Activated effector memory CD4-positive, alpha-beta T cell treated with Interleukin-2 at 50 U/mL for 16 hours (primary cell): ENCODE measurements around the gene FTCD.
"Not testable (repeated sequence)": the region's sequence is repeated elsewhere in the genome, so short reads cannot be mapped to it uniquely, and the experiment has no call there.

Experiments used
- DNase-seq: peaks from one replicate; pipeline ENCODE4 v3.0.0-alpha.2; 2020

FTCD gene

GRCh38 chr21:46109313-46110221 lies 45.8 kb downstream of the FTCD start:
- DNase-seq = no peak

DNA sequence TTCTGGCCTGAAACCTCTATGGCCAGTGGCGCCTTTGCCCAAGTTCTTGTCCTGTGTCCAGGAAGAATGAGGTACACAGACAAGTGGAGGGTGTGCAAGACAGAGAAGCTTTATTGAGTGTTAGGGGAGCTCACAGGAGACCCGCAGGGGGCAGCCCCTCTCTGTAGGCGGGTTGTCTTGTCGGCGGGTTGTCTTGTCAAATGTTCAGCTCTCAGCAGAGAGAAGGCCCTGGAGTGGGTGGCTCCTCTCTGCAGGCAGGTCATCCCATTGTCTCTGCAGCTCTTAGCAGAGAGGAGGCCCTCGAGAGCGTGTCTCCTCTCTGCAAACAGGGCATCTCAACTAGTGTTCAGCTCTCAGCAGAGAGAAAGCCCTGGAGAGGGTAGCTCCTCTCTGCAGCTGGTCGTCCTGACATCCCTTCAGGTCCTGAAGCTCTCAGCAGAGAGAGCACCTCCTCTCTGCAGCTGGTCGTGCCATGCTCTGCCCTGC lies 46.5 kb downstream of the FTCD start:
- no peak for DNase-seq

DNA sequence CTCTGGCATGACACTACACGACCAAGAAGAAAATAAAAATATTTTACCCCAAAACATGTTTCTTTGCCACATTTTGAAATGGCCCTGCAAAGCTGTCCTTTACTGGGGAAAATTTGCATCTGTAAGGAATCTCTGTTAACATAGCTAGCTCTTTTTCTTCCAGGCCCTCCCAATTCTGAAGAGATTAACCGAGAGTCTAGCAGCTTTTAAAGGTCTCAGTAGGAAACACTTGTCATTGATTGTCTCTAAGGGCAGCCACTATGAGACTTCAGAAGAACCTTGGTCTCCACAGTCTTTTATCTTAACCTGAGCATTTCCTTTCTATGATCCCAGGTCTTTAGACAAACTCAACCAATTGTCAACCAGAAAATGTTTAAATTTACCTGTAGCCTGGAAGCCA lies 48.0 kb downstream of the FTCD start:
- DNase-seq = not testable (repeated sequence)

DNA sequence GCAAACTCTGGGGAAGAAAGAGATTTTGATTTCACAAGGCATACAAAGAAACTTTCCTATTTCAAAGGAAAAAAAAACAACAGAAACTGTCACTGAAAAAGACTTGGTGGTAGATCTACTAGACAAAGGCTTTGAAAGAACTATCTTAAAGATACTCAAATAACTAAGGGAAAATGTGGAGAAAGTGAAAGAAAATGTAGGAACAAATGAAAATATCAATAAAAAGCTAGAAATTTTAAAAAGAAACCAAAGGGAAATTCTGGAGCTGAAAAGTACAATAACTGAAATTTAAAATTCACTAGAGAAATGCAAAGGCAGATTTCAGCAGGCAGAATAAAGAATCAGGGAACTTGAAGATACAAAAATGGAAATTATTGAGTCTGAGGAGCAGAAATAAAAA lies 51.3 kb downstream of the FTCD start:
- no peak for DNase-seq

DNA sequence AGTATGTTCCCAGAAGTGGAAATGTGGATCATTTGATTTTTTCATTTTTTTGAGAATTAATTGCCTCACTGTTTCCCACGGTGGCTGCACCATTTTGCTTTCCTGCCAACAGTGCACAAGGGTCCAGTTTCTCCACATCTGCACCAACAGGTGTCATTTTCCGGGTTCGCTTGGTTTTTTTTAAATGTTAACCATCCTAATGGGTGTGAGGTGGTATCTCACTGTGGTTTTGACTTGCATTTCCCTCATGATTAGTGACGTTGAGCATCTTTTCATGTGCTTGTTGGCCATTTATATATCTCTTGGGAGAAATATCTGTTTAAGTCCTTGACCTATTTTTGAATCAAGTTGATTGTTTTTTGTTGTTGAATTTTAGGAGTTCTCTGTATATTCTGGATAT lies 54.5 kb downstream of the FTCD start:
- DNase-seq = no peak

DNA sequence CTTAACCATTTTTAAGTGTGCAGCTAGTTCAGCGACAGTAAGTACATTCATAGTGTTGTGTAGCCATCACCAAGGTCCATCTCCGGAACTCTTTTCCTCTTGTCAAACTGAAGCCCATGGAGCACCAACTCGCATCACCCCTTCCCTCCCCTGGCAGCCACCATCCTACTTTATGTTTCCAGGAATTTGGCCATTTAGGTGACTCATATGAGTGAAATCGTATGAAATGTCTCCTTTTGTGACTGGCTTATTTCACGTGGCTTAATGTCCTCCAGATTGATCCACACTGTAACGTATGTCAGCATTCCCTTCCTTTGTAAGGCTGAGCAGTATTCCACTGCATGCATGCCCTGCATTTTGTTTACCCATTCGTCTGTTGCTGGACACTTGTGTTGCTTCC lies 55.0 kb downstream of the FTCD start:
- DNase-seq = no peak

- DNase-seq = no peak
These were observed 55.4 kb downstream of the FTCD start for GRCh38 chr21:46100020-46100419.

GRCh38 chr21:46099476-46099875 lies 55.9 kb downstream of the FTCD start:
- DNase-seq = no peak

DNA sequence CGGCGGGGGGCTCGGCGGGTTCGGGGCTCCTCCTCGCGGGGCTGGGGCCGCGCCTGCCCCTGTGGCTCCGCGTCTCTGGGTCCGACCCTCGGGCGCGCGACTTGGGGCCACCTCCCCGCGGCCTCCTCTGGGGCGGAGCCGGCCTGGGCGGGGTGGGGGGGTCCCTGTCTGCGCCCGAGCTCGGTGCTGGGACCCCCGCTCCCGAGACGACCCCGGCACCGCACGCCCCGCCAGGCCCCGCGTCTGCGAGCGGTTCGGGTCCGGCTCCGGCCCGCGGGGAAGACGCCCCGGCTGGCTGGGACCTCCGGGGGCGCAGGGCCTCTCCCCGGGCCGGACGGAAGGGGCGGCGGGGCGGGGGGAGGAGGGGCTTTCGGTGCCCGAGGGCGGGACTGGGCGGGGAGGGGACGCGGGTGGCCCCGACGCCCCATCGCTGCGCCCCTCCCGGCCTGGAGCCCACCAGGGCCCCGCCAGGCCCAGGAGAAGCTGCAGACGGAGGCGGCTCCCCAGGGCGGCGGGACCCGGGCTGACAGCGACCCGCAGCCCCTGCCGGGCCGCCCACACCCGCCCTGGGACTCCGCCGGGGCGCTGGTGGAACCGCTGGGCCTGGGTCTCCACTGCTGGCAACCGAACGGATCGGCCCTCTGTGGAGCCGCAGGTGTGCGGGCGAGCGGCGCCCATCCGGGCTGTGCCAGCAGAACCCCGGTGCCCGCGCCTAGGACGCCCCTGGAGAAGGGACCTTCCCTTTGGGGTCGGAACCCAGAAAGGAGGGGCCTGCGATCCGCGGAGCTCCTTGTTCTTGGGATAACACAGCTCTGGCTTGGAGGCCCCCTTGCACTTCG lies 56.9 kb downstream of the FTCD start:
- no peak for DNase-seq

GRCh38 chr21:46097336-46098293 lies 57.8 kb downstream of the FTCD start, which contains the start of gene COL6A2:
COL6A2 (plus strand) TSS chr21:46098112.
- peak; percentile 24 for DNase-seq

DNA sequence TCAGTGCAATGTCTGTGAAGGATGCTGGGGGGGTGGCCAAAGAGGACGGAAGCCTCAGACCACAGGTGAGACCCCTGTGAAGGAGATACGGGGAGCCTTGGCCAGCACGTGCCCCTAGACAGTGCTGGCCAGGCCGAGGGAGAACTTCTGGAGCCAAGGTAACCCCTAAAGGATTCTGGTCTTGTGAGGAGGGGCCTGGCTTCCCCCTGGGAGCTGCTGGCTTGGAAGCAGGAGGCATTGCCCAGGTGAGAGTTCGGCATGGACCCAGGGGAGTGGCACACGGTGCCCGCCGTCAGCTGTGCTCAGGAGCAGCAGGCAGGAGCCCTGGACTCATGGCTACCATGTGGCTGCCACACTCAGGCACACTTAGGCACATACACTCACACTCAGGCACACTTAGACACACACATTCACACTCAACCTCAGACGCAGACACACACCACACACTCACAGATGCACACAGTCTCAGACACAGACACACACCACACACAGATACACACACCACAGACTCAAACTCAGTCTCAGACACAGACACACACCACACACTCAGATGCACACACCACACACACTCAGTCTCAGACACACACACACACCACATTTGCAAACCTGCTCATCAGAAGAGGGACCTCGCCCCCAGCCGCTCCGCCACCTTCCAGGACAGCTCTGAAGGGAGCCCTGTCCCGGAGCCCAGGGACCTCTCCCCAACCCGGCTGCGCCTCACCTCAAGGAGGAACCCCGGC lies 58.6 kb downstream of the FTCD start:
- no peak for DNase-seq

DNA sequence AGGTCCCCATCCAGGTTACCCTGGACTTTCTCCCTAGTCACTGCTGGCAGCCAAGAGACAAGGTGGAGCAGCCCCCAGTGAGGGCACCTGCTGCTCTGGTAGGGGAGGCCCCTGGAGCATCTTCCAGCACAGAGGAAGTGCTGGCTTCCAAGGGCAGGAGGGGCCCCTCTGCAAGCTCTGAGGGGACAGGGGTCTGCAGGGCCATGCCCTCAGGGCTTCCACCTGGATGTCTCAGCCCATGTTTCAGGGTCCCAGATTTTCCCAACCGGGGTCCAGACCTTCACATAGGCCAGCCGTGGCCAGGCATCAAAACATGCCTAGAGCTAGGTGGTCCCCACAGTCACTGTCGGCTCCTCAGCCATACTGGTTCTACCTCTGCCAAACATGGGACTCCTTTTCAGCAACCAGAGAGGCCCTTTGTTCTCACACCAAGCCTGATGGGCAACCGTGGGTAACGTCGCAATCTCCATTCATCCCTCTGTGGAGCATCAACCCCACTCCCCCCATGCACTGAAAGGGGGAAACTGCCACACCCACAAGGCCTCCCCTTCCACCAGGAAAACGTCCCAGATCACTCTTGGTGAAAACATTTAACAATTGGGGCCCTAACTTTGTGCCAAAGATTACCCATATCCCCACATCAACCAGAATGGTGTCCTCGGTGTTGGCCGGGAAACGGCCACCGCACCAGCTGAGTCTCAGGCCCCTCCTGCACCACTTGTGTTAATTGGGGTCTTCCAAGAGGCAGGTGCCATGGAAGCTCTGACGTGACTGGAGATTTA lies 59.4 kb downstream of the FTCD start:
- no peak for DNase-seq

- no peak for DNase-seq
These were observed 60.2 kb downstream of the FTCD start for GRCh38 chr21:46095083-46095719.

- DNase-seq = no peak
These were observed 60.8 kb downstream of the FTCD start for GRCh38 chr21:46094401-46095082.

DNA sequence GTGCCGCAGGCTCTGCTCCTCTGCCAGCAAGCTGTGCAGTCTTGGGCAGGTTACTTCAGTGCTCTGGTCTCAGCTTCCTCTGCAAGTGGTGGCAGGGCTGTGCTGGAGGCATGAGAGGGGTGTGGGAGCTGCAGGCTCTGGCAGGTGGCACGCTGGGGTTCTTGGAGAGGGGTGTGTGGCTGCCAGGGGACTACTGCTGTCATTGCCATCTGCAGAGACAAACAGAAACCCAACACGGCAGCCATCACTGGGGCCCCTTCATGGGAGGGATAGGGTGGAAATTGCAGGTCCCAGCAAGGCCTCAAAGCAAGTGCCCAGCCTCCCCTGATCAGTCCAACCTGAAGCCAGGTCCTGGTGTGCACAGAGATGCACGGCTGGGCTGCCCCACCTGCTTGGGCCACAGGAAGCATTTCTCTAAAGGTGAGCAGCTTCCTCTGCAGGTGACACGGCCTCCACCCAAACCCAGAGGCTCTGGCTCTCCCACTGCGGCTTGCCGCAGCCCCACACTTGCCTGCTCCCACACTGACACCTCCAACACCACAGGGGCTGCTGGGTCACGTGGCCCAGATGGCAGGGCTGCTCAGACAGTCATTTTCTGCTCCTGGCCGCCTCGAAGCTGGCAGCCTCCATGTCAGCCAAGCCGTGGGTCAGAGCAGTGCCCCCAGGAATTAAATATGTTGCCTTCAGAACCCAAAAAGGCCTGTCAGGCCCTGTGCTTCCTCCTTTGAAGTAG lies 61.5 kb downstream of the FTCD start:
- DNase-seq = no peak

- DNase-seq = no peak
These were observed 62.3 kb downstream of the FTCD start for GRCh38 chr21:46092811-46093667.

DNA sequence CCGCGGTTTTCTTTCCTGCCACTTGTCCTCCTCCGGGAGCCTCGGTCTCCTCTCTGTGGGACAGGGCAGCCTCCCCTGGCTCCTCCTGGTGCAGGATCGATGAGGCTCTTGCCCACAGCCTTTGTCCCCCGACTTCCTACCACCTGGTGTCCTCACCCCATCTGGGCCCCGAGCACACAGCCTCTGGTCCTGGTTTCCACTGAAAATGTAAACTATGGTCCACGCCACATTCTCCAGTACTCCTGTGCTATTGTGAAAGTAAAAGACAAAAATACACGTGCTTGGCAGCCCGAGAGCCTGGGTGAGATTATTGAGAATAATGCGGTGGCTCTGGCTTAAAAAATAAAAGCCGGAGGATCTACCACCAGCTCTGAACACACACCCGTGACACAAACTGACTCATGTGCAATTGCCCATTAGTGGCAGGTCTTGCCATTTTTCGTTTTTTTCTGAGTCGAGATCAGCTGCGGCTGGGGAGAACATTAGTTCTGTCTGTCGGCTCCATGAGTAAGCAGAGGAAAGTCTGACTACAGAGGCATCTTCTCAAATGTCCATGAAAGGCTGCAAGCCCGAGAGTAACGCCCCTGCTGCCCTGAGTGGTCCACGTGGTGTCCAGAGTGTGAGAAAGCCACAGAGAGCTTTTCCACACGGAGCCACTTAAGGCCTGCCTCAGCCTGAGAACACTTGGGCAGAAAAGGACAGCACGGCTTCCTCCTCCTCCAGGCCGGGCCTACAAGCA lies 63.2 kb downstream of the FTCD start:
- no peak for DNase-seq
